HepG2 (cell line): ENCODE results near the gene PIGV. TPM values are rescaled to one million over a fixed set of nuclear protein-coding genes. Genes with fewer than 3 reads are reported as not detected.

ENCODE experiments used
- ATF2 ChIP-seq: sonication (generic); formaldehyde crosslinking; IDR thresholded peaks from 2 replicates; pipeline ENCODE4 v1.4.0; 2020; ENCODE audit warnings: missing genetic modification reagents
- EHMT2 ChIP-seq: fragments of 200-600 bp; sonication (generic); IDR thresholded peaks from 2 replicates; pipeline ENCODE4 v1.7.0; 2017; ENCODE audit warnings: antibody characterized with exemption, low read depth, low read length, borderline replicate concordance
- GABPB1 ChIP-seq: IDR thresholded peaks from 2 replicates; pipeline ENCODE4 v1.6.1; 2016; ENCODE audit warnings: mild to moderate bottlenecking, missing genetic modification reagents, moderate library complexity, missing compliant biosample characterization
- HMGXB3 ChIP-seq: sonication (generic); formaldehyde crosslinking; IDR thresholded peaks from 2 replicates; pipeline ENCODE4 v1.4.0; 2020; ENCODE audit warnings: missing genetic modification reagents, borderline replicate concordance
- KDM1A ChIP-seq: IDR thresholded peaks from 2 replicates; pipeline ENCODE4 v1.6.1; 2016; ENCODE audit warnings: missing compliant biosample characterization
- PHF8 ChIP-seq: sonication (generic); formaldehyde crosslinking; IDR thresholded peaks from 2 replicates; pipeline ENCODE4 v1.5.0; 2020; ENCODE audit warnings: missing genetic modification reagents
- POLR2AphosphoS2 ChIP-seq: IDR thresholded peaks from 2 replicates; pipeline ENCODE4 v1.6.1; 2011; ENCODE audit warnings: low read depth, low read length, improper control_type of control experiment
- RCOR2 ChIP-seq: IDR thresholded peaks from 2 replicates; pipeline ENCODE4 v1.6.1; 2016; ENCODE audit warnings: missing biosample characterization, missing genetic modification reagents
- RXRB ChIP-seq: IDR thresholded peaks from 2 replicates; pipeline ENCODE4 v1.6.1; 2016; ENCODE audit warnings: borderline replicate concordance, missing genetic modification reagents, missing compliant biosample characterization
- SP1 ChIP-seq, 2 experiments: fragments of 450-650 bp in 1 of 2; sonication (generic) in 1 of 2; formaldehyde crosslinking in 1 of 2; IDR thresholded peaks; 2 replicates each; pipeline versions ENCODE4 v1.4.0 to v1.6.1; 2016 to 2020; ENCODE audit warnings: missing genetic modification reagents in 1 of 2
- THYN1 ChIP-seq: sonication (generic); formaldehyde crosslinking; IDR thresholded peaks from 2 replicates; pipeline ENCODE4 v1.8.1; 2023; ENCODE audit warnings: low read depth, mild to moderate bottlenecking, moderate library complexity, missing genetic modification reagents, borderline replicate concordance
- ZBTB37 ChIP-seq: sonication (generic); formaldehyde crosslinking; IDR thresholded peaks from 2 replicates; pipeline ENCODE4 v1.4.0; 2020; ENCODE audit warnings: mild to moderate bottlenecking, missing genetic modification reagents
- ZC3H13 ChIP-seq: sonication (generic); formaldehyde crosslinking; IDR thresholded peaks from 2 replicates; pipeline ENCODE4 v1.8.1; 2023; ENCODE audit warnings: mild to moderate bottlenecking, missing genetic modification reagents, moderate library complexity
- ZC3H4 ChIP-seq: sonication (generic); formaldehyde crosslinking; IDR thresholded peaks from 2 replicates; pipeline ENCODE4 v1.4.0; 2020; ENCODE audit warnings: missing genetic modification reagents, borderline replicate concordance
- ZNF597 ChIP-seq: sonication (generic); formaldehyde crosslinking; IDR thresholded peaks from 2 replicates; pipeline ENCODE4 v1.5.0; 2020; ENCODE audit warnings: missing genetic modification reagents
- ZNF615 ChIP-seq: sonication (generic); formaldehyde crosslinking; IDR thresholded peaks from 2 replicates; pipeline ENCODE4 v1.5.0; 2020; ENCODE audit warnings: mild to moderate bottlenecking, missing genetic modification reagents, borderline replicate concordance
- ZNF616 ChIP-seq: sonication (generic); formaldehyde crosslinking; IDR thresholded peaks from 2 replicates; pipeline ENCODE4 v1.5.0; 2020; ENCODE audit warnings: low read depth, mild to moderate bottlenecking, missing genetic modification reagents
- ZNF672 ChIP-seq: sonication (generic); formaldehyde crosslinking; IDR thresholded peaks from 2 replicates; pipeline ENCODE4 v1.8.1; 2022; ENCODE audit warnings: missing genetic modification reagents
- ZNF746 ChIP-seq: sonication (generic); formaldehyde crosslinking; IDR thresholded peaks from 2 replicates; pipeline ENCODE4 v1.8.0; 2022; ENCODE audit warnings: mild to moderate bottlenecking, missing genetic modification reagents
- ZNF878 ChIP-seq: sonication (generic); formaldehyde crosslinking; IDR thresholded peaks from 2 replicates; pipeline ENCODE4 v1.8.1; 2023; ENCODE audit warnings: mild to moderate bottlenecking, missing genetic modification reagents, moderate library complexity
- ZSCAN12 ChIP-seq: sonication (generic); formaldehyde crosslinking; IDR thresholded peaks from 2 replicates; pipeline ENCODE4 v1.9.0; 2021; ENCODE audit warnings: mild to moderate bottlenecking, missing genetic modification reagents
- polyA plus RNA-seq, 8 experiments: library from polyadenylated mRNA; depleted of rRNA in 3 of 8; stranded (reverse) in 7 of 8; unstranded in 1 of 8; fragments of >200 nt; fragmentation: Illumina TruSeq in 4 of 8; extraction: Trizol in 4 of 8; gene quantifications; 2 replicates each; pipeline versions ENCODE4 v1.2.1 to v1.2.3, GENCODE V29; 2011 to 2016; ENCODE audit warnings: low read depth in 4 of 8, missing spikeins in 1 of 8, mixed read lengths in 1 of 8; ENCODE audit not compliant: insufficient read depth in 1 of 8
- total RNA-seq, 5 experiments: library from RNA; depleted of rRNA; stranded (reverse); fragments of >200 nt; fragmentation: Illumina TruSeq; extraction: Trizol; gene quantifications; 2 replicates each; pipeline ENCODE4 v1.2.3, GENCODE V29; 2016; ENCODE audit warnings: low read depth in 1 of 5

PIGV gene
- total and polyA plus RNA-seq, 2 of the 13 experiments (the other 11 are each of a cell fraction or from before 2014, with no cell fraction given): 13.5 to 22.7 TPM

- TF ChIP-seq ATF2 (CRISPR knock-in tag): no peak; the same call in 1 of the 2 replicates
- TF ChIP-seq KDM1A: no peak
- no peak for TF ChIP-seq SP1 (IDR thresholded peaks at IDR 0.05)
- TF ChIP-seq SP1 (CRISPR knock-in tag; IDR thresholded peaks at IDR 0.05): peak; percentile 71
- no peak for TF ChIP-seq ZNF746 (CRISPR knock-in tag)
- no peak for TF ChIP-seq POLR2AphosphoS2
- peak; percentile 83 for TF ChIP-seq PHF8 (CRISPR knock-in tag)
- TF ChIP-seq ZC3H4: no peak
- TF ChIP-seq THYN1 (CRISPR knock-in tag): no peak
- no peak for TF ChIP-seq EHMT2
- no peak; the same call in 1 of the 2 replicates for TF ChIP-seq ZSCAN12
- no peak for TF ChIP-seq RCOR2 (CRISPR knock-in tag)
- peak; percentile 92 for TF ChIP-seq GABPB1 (CRISPR knock-in tag)
- TF ChIP-seq ZC3H13 (CRISPR knock-in tag): no peak
- TF ChIP-seq ZNF597: no peak
- no peak for TF ChIP-seq HMGXB3 (CRISPR knock-in tag)
- TF ChIP-seq ZNF878 (CRISPR knock-in tag): no peak
- TF ChIP-seq ZNF615 (CRISPR knock-in tag): no peak
- TF ChIP-seq ZBTB37 (CRISPR knock-in tag): no peak
- TF ChIP-seq ZNF672 (CRISPR knock-in tag): no peak
- no peak for TF ChIP-seq RXRB (CRISPR knock-in tag)
- no peak for TF ChIP-seq ZNF616 (CRISPR knock-in tag)
Observed at GRCh38 chr1:26787706-26788514, at the start of gene PIGV (continued).
